AG04450 (cell line): Measurements from ENCODE around the gene BLCAP. TPM values are rescaled to one million over a fixed set of nuclear protein-coding genes. Genes with fewer than 3 reads are reported as not detected.

ENCODE experiments used
- CTCF ChIA-PET: fragments of 300-600, 350-600 bp; formaldehyde crosslinking; extraction: SDS; loops from one replicate; lab custom pipeline; 2022; ENCODE audit warnings: antibody characterized with exemption, inconsistent platforms; lab: Charles Lee
- POLR2A ChIA-PET: fragments of 350-600 bp; formaldehyde crosslinking; extraction: SDS; loops from one replicate; lab custom pipeline; 2021; ENCODE audit warnings: antibody characterized with exemption, inconsistent platforms; lab: Yijun Ruan, JAX
- DNase-seq: peaks from one replicate; pipeline ENCODE4 v3.0.0-alpha.2; 2011; ENCODE audit warnings: low read depth, low spot score
- H3K27ac ChIP-seq: one replicate; pipeline ENCODE4 v1.5.1; 2012; ENCODE audit warnings: low read depth, low read length, control low read depth
- H3K27me3 ChIP-seq: one replicate; pipeline ENCODE4 v1.6.0; 2012; ENCODE audit warnings: low read length; ENCODE audit not compliant: control insufficient read depth, insufficient read depth
- H3K4me3 ChIP-seq: 2 replicates; pipeline ENCODE4 v1.5.1; 2011; ENCODE audit warnings: mild to moderate bottlenecking, low read depth, low read length, control low read depth
- H3K9me3 ChIP-seq: 2 replicates; pipeline ENCODE4 v1.5.1; 2012; ENCODE audit warnings: low read length; ENCODE audit not compliant: control insufficient read depth, insufficient read depth
- CTCF ChIP-seq: IDR thresholded peaks from 2 replicates; pipeline ENCODE4 v1.5.1; 2011; ENCODE audit warnings: low read depth, low read length, control low read depth, inconsistent platforms
- polyA plus RNA-seq: library from polyadenylated mRNA; depleted of rRNA; stranded (reverse); fragments of >200 nt; gene quantifications from 2 replicates; pipeline ENCODE4 v1.2.3, GENCODE V29; 2011

BLCAP gene
- polyA plus RNA-seq, 1 experiment = 94.1 TPM

GRCh38 chr20:37511610-37512275 is 15.9 kb downstream of the BLCAP start:
- Histone ChIP-seq H3K9me3 (no peaks in the 10 kb centered on the region), H3K27me3 (no peaks in the 10 kb centered on the region), H3K27ac (no peak overlapping the region), H3K4me3 (no peak overlapping the region)
- no peak for DNase-seq
- TF ChIP-seq CTCF = no peak
- ChIA-PET CTCF (no interaction called here), POLR2A (no interaction called here)

GRCh38 chr20:37510226-37510625 is 17.4 kb downstream of the BLCAP start:
- no peak overlapping the region for H3K4me3 ChIP-seq
- ChIA-PET POLR2A (no interaction called here), CTCF (no interaction called here)
- H3K27me3 ChIP-seq = no peaks in the 10 kb centered on the region
- H3K9me3 ChIP-seq = no peaks in the 10 kb centered on the region
- H3K27ac ChIP-seq = no peak overlapping the region
- no peak for DNase-seq
- no peak for TF ChIP-seq CTCF

GRCh38 chr20:37506152-37506725 is 21.4 kb downstream of the BLCAP start:
- TF ChIP-seq CTCF = no peak
- H3K4me3 ChIP-seq = no peak overlapping the region
- no peak overlapping the region for H3K27ac ChIP-seq
- CTCF ChIA-PET = no interaction called here
- no peaks in the 10 kb centered on the region for H3K27me3 ChIP-seq
- DNase-seq = no peak
- POLR2A ChIA-PET = interaction anchor here (1.0 kb wide), 1 partner anchor 11 kb away, joined by 3 read pairs; no protein-coding TSS in a partner anchor
- no peaks in the 10 kb centered on the region for H3K9me3 ChIP-seq

GRCh38 chr20:37505263-37506151 is 22.2 kb downstream of the BLCAP start:
- DNase-seq = no peak
- POLR2A ChIA-PET = interaction anchor here (0.7 to 1.0 kb wide), 2 partner anchors 12 to 826 kb away, joined by 3 read pairs; no protein-coding TSS in a partner anchor
- H3K4me3 ChIP-seq = no peak overlapping the region
- H3K27ac ChIP-seq = no peak overlapping the region
- H3K27me3 ChIP-seq = no peaks in the 10 kb centered on the region
- no peak for TF ChIP-seq CTCF
- CTCF ChIA-PET = no interaction called here
- no peaks in the 10 kb centered on the region for H3K9me3 ChIP-seq
